ENCODE data around the gene NIPSNAP2.
"Not testable (repeated sequence)": the region's sequence is repeated elsewhere in the genome, so short reads cannot be mapped to it uniquely, and the experiment has no call there.

The NIPSNAP2 gene

GRCh38 chr7:55977831-55978230, 13.4 kb downstream of the NIPSNAP2 start:
- no peak for DNase-seq

DNA sequence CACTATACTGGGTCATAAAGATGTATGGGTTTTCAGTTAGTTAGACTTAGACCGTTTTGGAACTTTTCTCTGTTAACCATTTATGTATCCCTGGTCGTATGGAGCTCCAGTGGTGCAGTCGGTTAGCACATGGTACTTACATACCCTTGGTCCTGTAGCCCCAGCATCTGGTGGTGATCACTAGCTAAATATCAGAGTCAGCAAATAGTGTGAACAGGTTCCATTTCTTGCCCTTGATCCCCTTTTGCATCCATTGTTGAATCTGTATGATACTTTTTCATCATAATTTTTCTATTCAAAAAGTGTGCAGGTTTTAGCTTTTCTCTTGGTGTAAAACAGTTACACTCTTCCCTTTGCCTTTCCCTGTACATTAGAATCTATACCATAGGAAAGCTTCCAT, 15.9 kb downstream of the NIPSNAP2 start:
- DNase-seq, result no peak

- no peak for DNase-seq
These were observed 19.2 kb downstream of the NIPSNAP2 start for GRCh38 chr7:55983537-55983936.

GRCh38 chr7:55992346-55992745, 28.0 kb downstream of the NIPSNAP2 start:
- DNase-seq, result no peak

- no peak for DNase-seq
These were observed 32.6 kb downstream of the NIPSNAP2 start for GRCh38 chr7:55996856-55997500.

DNA sequence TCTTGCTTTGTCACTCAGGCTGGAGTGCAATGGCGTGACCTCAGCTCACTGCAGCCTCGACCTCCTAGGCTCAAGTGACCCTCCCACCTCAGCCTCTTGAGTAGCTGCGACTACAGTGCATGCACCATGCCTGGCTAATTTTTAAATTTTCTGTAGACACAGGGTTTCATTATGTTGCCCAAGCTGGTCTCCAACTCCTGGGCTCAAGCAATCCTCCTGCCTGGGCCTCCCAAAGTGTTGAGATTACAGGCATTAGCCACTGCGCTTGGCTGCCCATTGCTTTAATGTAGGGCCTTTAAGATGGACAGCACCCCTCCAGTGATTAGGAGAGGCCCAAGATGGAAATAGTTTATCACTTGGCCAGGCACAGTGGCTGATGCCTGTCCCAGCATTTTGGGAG, 39.4 kb downstream of the NIPSNAP2 start:
- DNase-seq, result no peak

DNA sequence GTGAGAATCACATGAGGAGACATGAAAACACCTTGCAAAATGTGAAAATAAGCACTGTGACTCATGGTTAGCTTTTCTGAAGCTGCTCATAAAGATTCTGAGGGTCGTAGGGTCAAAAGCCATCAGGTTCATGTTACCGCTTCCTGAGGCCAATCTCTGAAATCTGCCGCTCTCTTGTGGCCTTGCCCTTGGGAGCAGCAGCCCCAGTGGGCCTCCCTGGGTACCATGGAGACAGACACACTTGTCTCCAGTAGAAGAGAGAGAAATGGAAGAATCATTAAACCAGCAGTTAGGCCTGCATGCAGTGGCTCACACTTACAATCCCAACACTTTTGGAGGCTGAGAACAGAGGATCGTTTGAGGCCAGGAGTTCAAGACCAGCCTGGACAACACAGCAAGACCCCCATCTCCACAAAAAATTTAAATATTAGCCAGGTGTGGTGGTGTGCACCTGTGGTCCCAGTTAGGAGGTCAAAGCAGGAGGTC, 42.8 kb downstream of the NIPSNAP2 start:
- no peak for DNase-seq

DNA sequence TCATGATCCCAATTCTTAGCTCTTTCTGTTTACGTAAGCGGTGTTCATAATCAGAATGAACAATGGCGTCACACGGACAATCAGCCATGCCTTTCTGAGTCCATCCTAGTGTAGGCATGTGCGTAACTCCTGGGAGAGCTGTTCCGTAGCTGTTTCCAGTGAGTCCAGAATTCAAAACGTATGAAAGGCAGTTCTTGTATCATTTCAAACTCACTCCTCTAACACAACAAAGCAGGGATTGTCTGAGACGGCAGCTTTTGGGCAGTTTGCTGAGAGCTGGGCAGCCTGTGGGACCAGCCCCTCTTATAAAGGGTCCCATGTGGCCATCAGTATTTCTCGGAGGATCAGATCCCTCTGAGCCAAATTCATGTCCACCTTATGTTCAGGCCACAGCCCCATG, 43.5 kb downstream of the NIPSNAP2 start:
- DNase-seq, result no peak

- DNase-seq, result no peak
These were observed 45.3 kb downstream of the NIPSNAP2 start for GRCh38 chr7:56009695-56010094.

GRCh38 chr7:56017015-56017414, 52.6 kb downstream of the NIPSNAP2 start:
- not testable (repeated sequence) for DNase-seq

- no peak for DNase-seq
These were observed 55.1 kb downstream of the NIPSNAP2 start for GRCh38 chr7:56019501-56019900.

DNA sequence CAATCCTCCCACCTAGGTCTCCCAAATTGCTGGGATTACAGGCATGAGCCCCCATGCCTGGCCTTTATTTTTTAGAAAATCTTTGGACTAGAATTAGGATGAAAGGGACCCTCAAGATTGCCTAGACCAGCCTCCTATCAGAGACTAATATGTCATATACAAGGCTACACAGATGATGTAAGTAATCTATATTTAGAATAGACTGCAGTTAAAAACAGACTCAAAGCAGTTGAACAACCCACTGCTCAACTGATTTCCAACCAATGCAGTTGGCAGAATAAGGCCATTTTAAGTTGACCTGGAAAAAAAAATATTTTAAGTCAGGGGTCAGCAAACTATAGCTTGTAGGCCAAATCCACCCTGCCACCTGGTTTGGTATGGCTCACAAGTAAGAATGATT, 59.1 kb downstream of the NIPSNAP2 start:
- no peak for DNase-seq

- no peak for DNase-seq
These were observed 62.2 kb downstream of the NIPSNAP2 start for GRCh38 chr7:56026538-56026937.

DNA sequence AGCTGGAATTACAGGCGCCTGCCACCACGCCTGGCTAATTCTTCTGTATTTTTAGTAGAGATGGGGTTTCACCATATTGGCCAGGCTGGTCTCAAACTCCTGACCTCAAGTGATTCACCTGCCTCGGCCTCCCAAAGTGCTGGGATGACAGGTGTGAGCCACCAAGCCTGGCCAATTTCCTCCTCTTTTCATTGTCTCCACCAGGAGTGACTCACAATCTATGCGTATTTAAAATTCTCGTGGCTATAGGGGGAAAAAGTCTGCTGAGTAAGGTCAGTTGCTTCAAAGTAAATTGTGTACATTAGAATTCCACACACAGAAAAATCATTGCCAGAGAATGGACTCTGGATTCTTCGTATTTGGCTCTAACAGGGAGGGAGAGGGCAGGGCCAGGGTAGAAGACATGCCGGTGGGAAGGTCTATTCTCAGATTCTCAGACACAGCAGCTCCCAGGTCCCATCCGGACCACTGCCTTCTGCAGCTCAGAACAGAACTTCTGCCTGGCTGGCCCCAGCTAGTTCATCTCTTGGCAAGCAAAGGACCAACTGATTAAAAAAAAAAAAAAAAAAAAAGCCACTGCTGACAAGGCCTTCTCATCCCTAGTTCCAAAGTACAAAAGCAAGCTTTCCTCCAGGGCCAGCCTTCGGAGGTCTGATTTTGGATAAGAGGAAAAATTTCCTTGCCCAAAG, 64.7 kb downstream of the NIPSNAP2 start:
- no peak for DNase-seq

- DNase-seq, result no peak
These were observed 66.0 kb downstream of the NIPSNAP2 start for GRCh38 chr7:56030340-56030739.

DNA sequence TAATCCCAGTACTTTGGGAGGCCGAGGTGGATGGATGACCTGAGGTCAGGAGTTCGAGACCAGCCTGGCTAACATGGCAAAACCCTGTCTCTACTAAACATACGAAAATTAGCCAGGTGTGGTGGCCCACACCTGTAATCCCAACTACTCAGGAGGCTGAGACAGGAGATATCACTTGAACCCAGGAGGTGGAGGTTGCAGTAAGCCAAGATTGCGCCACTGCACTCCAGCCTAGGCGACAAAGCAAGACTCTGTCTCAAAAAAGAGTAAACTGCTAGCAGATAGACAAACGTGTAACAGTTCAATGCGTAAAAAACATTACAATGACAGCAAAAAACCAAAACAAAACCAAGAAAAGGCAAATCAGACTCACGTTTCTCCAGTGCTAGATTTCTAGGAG, 67.2 kb downstream of the NIPSNAP2 start:
- DNase-seq, result not testable (repeated sequence)

DNA sequence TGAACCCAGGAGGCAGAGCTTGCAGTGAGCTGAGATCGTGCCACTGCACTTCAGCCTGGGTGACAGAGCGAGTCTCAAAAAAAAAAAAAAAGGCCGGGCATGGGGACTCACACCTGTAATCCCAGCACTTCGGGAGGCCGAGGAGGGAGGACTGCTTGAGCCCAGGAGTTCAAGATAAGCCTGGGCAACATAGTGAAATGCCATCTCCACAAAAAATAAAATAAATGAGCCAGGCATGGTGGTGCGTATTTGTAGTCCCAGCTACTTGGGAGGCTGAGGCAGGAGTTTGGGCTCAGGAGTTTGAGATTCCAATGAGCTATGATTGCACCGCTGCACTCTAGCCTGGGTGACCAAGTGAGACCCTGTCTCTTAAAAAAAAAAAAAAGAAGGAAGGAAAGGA, 68.2 kb downstream of the NIPSNAP2 start:
- DNase-seq, result not testable (repeated sequence)

DNA sequence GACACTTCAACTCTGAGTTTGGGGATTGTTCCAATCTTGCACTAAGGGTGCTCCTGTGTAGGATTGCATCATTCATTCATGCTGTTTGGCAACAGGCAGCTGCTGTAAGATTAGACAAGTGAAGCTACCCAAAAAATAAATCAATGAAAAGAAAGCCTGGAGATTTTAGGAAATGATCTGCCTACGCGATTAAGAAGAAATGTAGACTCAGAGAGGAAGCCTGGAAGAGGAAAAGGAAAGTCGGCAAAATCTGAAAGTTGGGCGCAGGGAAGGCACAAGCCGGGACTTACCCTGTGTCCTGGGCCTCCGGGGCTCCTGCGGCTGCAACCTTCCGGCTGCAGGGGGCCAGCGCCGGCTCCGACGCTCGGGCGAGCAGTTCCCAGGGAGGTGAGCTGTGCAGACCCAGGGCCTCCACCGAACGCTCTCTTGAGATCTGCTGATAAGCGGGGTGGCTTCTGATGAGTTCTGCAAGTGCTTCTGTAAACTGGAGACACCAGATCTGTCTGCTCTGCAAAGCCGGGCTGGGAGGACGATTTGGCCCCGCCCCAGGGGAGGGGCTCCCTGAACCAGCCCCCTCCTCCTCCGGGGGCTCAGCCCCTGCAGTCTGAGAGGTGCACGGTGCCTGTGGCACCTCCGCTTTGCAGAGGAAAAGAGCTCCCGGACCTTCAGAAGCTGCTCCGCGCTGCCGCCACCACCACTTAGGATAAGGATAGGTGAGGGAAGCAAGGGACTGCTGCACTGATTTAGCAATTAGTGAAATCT, 69.5 kb downstream of the NIPSNAP2 start:
- DNase-seq, result peak; percentile 48

DNA sequence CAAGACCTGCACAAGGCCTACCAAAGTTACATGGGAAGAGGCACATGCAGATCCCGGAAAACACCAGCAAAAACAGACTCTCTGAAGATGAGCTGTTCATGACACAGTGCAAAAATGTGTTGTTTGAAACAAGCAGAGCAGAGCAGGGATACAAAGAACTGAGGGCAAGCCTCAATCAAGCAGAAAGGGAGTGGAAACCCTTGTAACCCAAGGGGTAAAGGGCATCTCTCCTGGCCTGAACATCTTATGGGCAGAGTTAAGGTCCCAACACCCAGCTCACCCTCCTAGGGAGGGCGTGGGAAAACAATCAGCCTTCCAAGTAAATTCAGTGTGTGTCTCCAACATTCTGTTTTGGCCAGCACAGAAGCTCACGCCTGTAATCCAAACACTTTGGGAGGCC, 76.3 kb downstream of the NIPSNAP2 start:
- no peak for DNase-seq

DNA sequence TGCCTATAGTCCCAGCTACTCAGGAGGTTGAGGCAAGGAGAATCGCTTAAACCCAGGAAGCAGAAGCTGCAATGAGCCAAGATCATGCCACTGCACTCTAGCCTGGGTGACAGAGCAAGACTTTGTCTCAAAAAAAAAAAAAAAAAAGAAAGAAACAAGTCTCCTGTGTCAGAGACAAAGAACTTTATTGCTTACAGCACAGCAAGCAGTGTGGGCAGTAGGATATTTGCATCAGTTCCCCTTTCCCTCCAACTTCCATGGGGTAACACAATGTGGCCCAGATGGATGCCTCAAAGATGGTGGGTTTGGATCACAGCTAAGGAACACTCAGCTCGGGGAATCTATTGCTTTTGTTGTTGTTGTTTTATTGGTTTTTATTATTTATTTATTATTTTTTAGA, 81.4 kb downstream of the NIPSNAP2 start:
- not testable (repeated sequence) for DNase-seq

GRCh38 chr7:56046721-56047445, 82.5 kb downstream of the NIPSNAP2 start:
- no peak for DNase-seq

GRCh38 chr7:56047446-56048116, 83.2 kb downstream of the NIPSNAP2 start:
- not testable (repeated sequence) for DNase-seq

DNA sequence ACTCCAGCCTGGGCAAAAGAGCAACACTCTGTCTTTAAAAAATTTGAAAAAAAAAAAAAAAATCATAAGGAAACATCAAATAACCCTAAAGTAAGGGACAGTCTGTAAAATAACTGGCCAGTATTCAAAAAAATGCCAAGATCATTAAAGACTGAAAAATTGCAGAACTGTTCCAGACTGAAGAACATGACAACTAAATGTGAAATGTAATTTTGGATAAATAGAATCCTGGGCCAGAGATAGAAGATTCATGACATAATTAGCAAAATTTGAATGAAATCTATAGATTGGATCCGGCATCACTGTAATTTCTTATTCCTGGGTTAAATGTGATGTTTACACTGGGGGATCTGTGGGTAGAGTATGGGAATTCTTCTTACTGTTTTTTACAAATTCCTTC, 83.9 kb downstream of the NIPSNAP2 start:
- no peak for DNase-seq
